ENCODE results near the gene TFDP1. TPM values are rescaled to one million over a fixed set of nuclear protein-coding genes. Genes with fewer than 3 reads are reported as not detected.
A peak's percentile ranks its signal among the peaks of the same experiment; 100 is the strongest.

TFDP1 gene
- total RNA-seq, 2 donors from 2014 or later: 36.6 to 40.3 TPM

DNA sequence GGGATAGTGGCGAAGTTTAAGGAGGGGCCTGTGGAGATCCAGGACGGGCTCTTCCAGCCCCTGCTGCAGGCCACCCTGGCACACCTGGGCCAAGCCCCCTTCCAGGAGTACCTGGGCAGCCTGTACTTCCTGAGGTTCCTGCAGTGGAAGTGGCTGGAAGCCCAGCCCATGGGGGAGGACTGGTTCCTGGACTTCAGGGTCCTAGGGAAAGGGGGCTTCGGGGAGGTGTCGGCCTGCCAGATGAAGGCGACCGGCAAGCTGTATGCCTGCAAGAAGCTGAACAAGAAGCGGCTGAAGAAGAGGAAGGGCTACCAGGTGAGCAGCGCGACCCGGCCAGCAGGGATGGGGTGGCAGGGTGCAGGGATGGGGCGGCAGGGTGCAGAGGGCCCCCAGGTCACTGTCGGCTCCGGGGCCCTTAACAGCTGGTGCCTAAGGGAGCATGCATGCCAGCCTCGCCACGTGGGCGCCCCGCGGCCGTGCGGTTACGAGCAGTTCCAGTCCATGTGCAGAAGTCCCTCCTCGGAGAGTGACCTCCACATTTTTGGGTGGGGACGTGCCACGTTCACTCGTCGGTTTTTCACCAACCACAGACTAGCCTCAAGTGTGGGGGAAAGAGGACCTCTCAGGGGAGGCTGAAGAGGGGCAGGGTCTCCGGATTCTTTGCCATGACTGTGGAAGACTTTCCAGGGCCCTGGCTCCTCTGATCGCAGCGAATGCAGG is 83.4 kb downstream of the TFDP1 start:
- peak; percentile 79 for DNase-seq (ENCODE audit: low spot score)
- intact Hi-C loops (cut with DNase I): no loop called here

- no peak for DNase-seq (ENCODE audit: low spot score)
- intact Hi-C loops (cut with DNase I): no loop called here
These were observed 84.0 kb downstream of the TFDP1 start for GRCh38 chr13:113668491-113668971.

- intact Hi-C loops (cut with DNase I): no loop called here
- peak; percentile 30 for DNase-seq (ENCODE audit: low spot score)
These were observed 84.7 kb downstream of the TFDP1 start for GRCh38 chr13:113669231-113669754.

- peak; percentile 74 for DNase-seq (ENCODE audit: low spot score)
These were observed 85.3 kb downstream of the TFDP1 start for GRCh38 chr13:113669755-113670341.

GRCh38 chr13:113670541-113670940 is 86.0 kb downstream of the TFDP1 start:
- peak; percentile 63 for DNase-seq (ENCODE audit: low spot score)
- intact Hi-C loops (cut with DNase I): no loop called here

More at GRCh38 chr13:113669755-113670341, 85.3 kb downstream of the TFDP1 start:
- intact Hi-C loops (cut with DNase I): no loop called here

GRCh38 chr13:113671066-113672001 is 86.8 kb downstream of the TFDP1 start:
- intact Hi-C loops (cut with DNase I): no loop called here
- peak; percentile 76 for DNase-seq (ENCODE audit: low spot score)

DNA sequence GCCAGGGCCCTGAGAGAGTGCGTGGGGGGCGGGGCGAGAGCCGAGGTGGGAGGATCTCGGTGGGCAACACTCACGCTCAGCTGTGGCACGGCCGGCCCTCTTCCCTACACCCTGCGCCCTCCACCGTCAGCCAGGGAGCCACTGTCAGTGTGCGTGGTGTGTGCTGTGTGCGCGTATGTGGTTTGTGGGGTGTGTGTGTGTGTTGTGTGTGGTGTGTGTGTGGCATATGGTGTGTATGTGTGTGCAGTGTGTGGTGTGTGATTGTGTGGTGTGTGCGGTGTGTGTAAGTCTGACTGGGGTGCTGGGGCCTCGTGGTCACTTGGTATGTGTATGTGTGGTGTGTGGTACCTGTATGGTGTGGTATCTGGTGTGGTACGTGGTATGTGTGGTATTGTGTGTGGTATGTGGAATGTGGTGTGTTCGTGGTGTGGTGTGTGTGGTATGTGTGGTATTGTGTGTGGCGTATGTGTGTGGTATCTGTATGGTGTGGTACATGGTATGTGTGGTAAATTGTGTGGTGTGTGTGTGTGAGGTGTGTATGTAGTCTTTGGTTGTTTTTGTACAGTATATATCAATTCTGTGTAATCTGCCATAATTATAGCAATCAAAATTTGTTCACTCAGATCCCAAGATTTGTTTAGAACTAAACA is 87.6 kb downstream of the TFDP1 start:
- intact Hi-C loops (cut with DNase I): no loop called here
- DNase-seq (ENCODE audit: low spot score): no peak

Other genes with a start within 250 kb of the TFDP1 start
- 1 to 10 TPM; 3.8 to 4.9 TPM for gene GRTP1, start 220.6 kb upstream of the TFDP1 start, total RNA-seq
- gene ADPRHL1, start 131.3 kb upstream of the TFDP1 start, total RNA-seq: 1 to 10 TPM; 1.2 to 1.6 TPM
- gene DCUN1D2, start 94.0 kb upstream of the TFDP1 start, total RNA-seq: 10 to 100 TPM; 12.7 to 16.9 TPM
- gene ATP4B, start 73.4 kb downstream of the TFDP1 start, total RNA-seq: not detected
- gene GRK1, start 82.5 kb downstream of the TFDP1 start, total RNA-seq: not detected
- 10 to 100 TPM; 20.2 to 22.9 TPM for gene TMEM255B, start 174.5 kb downstream of the TFDP1 start, total RNA-seq

Data from posterior vena cava (tissue), 2 donors.